Esophagus (tissue), 2 donors: ENCODE results near the gene CENPM. TPM values are rescaled to one million over a fixed set of nuclear protein-coding genes. Genes with fewer than 3 reads are reported as not detected.
"Not testable (repeated sequence)": the region's sequence is repeated elsewhere in the genome, so short reads cannot be mapped to it uniquely, and the experiment has no call there.

Experiments used
- H3K27ac ChIP-seq, 2 donors: one replicate each; pipeline ENCODE4 v1.5.1; 2013; ENCODE audit warnings: low read depth in 2 of 2, mild to moderate bottlenecking in 2 of 2, inconsistent platforms in 1 of 2, low read length in 1 of 2, moderate library complexity in 1 of 2
- H3K27me3 ChIP-seq, 2 donors: one replicate each; pipeline ENCODE4 v1.6.1; 2013; ENCODE audit warnings: low read length in 2 of 2, control low read depth in 1 of 2, mild to moderate bottlenecking in 1 of 2; ENCODE audit not compliant: insufficient read depth in 2 of 2, control insufficient read depth in 1 of 2
- H3K36me3 ChIP-seq, 2 donors: one replicate each; pipeline ENCODE4 v1.6.1; 2013; ENCODE audit warnings: low read length in 1 of 2; ENCODE audit not compliant: control insufficient read depth in 2 of 2, insufficient read depth in 2 of 2
- H3K4me1 ChIP-seq, 2 donors: one replicate each; pipeline ENCODE4 v1.6.1; 2013; ENCODE audit warnings: low read length in 1 of 2; ENCODE audit not compliant: control insufficient read depth in 2 of 2, insufficient read depth in 2 of 2
- H3K4me3 ChIP-seq, 2 donors: one replicate each; pipeline ENCODE4 v1.5.1; 2013; ENCODE audit warnings: low read length in 2 of 2, mild to moderate bottlenecking in 2 of 2, low read depth in 1 of 2, moderate library complexity in 1 of 2
- H3K9me3 ChIP-seq, 2 donors: one replicate each; pipeline ENCODE4 v1.6.1; 2013; ENCODE audit warnings: mild to moderate bottlenecking in 2 of 2, low read depth in 1 of 2, low read length in 1 of 2, moderate library complexity in 1 of 2; ENCODE audit not compliant: control insufficient read depth in 2 of 2, insufficient read depth in 1 of 2
- WGBS, 2 donors: extraction: QIAGEN DNeasy Blood & Tissue Kit; methylation state at CpG; one replicate each; pipeline ENCODE4 v1.1.7; 2013; 5-methylcytosine and 5-hydroxymethylcytosine counted together
- polyA plus RNA-seq, 2 donors: library from polyadenylated mRNA; stranded (reverse); fragments of 200-250 nt; gene quantifications; one replicate each; pipeline ENCODE4 v1.2.3, GENCODE V29; 2013
- donor health status: healthy with polysubstance abuse.
- donor health status: Bipolar disorder and iron deficiency.

Gene CENPM
- polyA plus RNA-seq, 2 donors, result 16.5 to 18.8 TPM

GRCh38 chr22:41966607-41967240, 19.8 kb upstream of the CENPM start:
- Histone ChIP-seq H3K27me3 (no peaks in the 10 kb centered on the region), H3K27ac (no peak overlapping the region), H3K36me3 (no peaks in the 10 kb centered on the region), H3K9me3 (no peaks in the 10 kb centered on the region), H3K4me3 (no peak overlapping the region), H3K4me1 (no peaks in the 10 kb centered on the region)
- WGBS, 2 donors, result 35 to 42% methylated on average over 8 of the region's 8 CpGs

DNA sequence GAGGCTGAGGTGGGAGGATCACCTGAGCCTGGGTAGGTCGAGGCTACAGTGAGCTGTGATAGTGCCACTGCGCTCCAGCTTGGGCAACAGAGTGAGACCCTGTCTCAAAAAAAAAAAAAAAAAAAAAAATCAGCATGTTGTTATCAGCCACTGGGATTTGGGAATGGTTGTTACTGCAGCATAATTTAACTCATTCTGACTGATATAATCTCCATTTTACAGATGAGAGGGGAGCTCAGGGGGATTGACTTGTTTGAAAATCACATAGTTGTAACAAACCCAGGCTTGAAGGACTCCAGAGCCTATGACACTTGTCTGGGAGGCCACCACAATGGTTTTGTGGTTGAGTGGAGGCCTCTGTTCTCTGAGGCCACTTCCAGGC, 19.3 kb upstream of the CENPM start:
- Histone ChIP-seq H3K27me3 (no peaks in the 10 kb centered on the region), H3K4me3 (no peak overlapping the region), H3K4me1 (no peaks in the 10 kb centered on the region), H3K36me3 (no peaks in the 10 kb centered on the region), H3K9me3 (no peaks in the 10 kb centered on the region), H3K27ac (no peak overlapping the region)
- WGBS, 2 donors, result 97 to 100% methylated on average over 2 of the region's 2 CpGs

DNA sequence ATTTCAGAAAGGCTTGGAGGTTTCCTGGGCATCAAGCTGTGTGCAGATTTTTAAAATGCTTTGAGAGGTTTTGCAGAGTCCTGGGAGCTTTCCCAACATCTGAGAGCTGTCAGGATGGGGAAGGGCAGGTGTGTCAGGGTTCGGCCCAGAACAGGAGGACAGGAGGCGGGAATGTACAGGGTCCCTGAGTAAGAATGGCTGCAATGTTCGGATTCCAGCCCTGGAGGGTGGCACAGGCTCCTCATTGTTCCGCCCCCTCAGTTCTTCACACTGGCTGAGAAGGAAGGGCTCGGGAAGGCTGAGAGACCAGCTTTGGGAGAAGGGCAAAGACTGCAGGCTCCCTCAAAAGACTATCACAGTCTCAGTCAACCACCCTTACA, 17.1 kb upstream of the CENPM start:
- H3K27ac ChIP-seq, result no peak overlapping the region
- 62 to 71% methylated on average over 5 of the region's 5 CpGs for WGBS, 2 donors
- H3K4me1 ChIP-seq, result no peaks in the 10 kb centered on the region
- H3K36me3 ChIP-seq, result no peaks in the 10 kb centered on the region
- H3K9me3 ChIP-seq, result no peaks in the 10 kb centered on the region
- no peak overlapping the region for H3K4me3 ChIP-seq
- H3K27me3 ChIP-seq, result no peaks in the 10 kb centered on the region

DNA sequence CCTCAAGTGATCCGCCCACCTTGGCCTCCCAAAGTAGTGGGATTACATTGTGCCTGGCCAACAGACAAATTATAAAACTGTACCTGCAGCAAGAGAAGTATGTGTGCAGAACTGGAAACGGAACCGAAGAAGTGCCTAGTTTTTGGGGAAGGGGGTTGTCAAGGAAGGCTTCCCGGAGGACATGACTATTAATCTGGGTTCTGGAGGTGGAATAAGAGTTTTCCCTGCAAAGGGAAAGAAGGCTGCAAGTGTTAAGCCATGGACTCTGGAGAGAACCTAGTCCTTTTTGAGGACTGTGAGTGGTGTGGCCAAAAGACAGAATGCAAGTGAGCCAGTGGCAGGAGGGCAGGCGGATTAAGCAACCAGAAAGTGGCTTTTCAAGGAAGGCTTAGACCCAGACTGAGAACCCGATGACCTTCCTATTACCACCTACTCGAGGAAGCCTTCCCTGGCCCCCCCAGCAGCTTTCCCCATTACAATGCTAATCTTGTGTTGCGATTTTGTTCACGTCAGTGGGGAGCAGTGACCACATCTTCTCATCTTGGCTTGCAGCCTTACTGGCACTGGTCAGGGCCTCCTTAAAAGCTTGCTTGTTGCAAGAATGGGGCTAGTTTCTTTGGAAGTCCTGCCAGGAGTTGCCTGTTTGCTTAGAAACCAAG, 16.6 kb upstream of the CENPM start:
- H3K27me3 ChIP-seq, result no peaks in the 10 kb centered on the region
- H3K4me1 ChIP-seq, result no peaks in the 10 kb centered on the region
- no peak overlapping the region for H3K27ac ChIP-seq
- 73% methylated on average over 9 of the region's 9 CpGs for WGBS, 2 donors
- H3K36me3 ChIP-seq, result no peaks in the 10 kb centered on the region
- H3K4me3 ChIP-seq, result no peak overlapping the region
- no peaks in the 10 kb centered on the region for H3K9me3 ChIP-seq

- WGBS, 2 donors, result 49 to 59% methylated on average over 20 to 23 of the region's 23 CpGs
- Histone ChIP-seq H3K27ac (no peak overlapping the region), H3K4me3 (no peak overlapping the region), H3K9me3 (no peaks in the 10 kb centered on the region), H3K27me3 (no peaks in the 10 kb centered on the region), H3K4me1 (peaks cover 0 to 4% of the 10 kb centered on the region in 2 donors), H3K36me3 (no peaks in the 10 kb centered on the region)
These were observed 11.1 kb upstream of the CENPM start for GRCh38 chr22:41957941-41958556.

GRCh38 chr22:41952713-41953112, 5.8 kb upstream of the CENPM start:
- WGBS, 2 donors, result 78 to 79% methylated on average over 2 of the region's 2 CpGs
- no peak overlapping the region for H3K4me3 ChIP-seq
- H3K27me3 ChIP-seq, result no peaks in the 10 kb centered on the region
- peaks cover 0 to 4% of the 10 kb centered on the region in 2 donors for H3K4me1 ChIP-seq
- no peaks in the 10 kb centered on the region for H3K9me3 ChIP-seq
- no peaks in the 10 kb centered on the region for H3K36me3 ChIP-seq
- no peak overlapping the region for H3K27ac ChIP-seq

GRCh38 chr22:41951898-41952474, 5.0 kb upstream of the CENPM start, which contains the start of gene SMIM45:
Gene SMIM45, plus strand, starts transcription at chr22:41952150.
- Histone ChIP-seq H3K9me3 (no peaks in the 10 kb centered on the region), H3K27me3 (no peaks in the 10 kb centered on the region), H3K27ac (no peak within 1 kb of the TSS), H3K4me1 (no peaks in the 10 kb centered on the region), H3K36me3 (no peaks in the 10 kb centered on the region), H3K4me3 (no peak within 1 kb of the TSS)
- 68 to 78% methylated on average over 16 of the region's 16 CpGs for WGBS, 2 donors

- Histone ChIP-seq H3K27ac (no peak overlapping the region), H3K9me3 (no peaks in the 10 kb centered on the region), H3K36me3 (no peaks in the 10 kb centered on the region), H3K4me3 (no peak overlapping the region), H3K27me3 (no peaks in the 10 kb centered on the region), H3K4me1 (peaks cover 0 to 8% of the 10 kb centered on the region in 2 donors)
- 86 to 87% methylated on average over 7 of the region's 7 CpGs for WGBS, 2 donors
These were observed 2.5 kb upstream of the CENPM start for GRCh38 chr22:41949297-41949965.

GRCh38 chr22:41948928-41949296, 2.0 kb upstream of the CENPM start:
- H3K27ac ChIP-seq, H3K4me3 ChIP-seq, H3K4me1 ChIP-seq, H3K9me3 ChIP-seq, H3K36me3 ChIP-seq, H3K27me3 ChIP-seq: not testable (repeated sequence)
- 84 to 85% methylated on average over 8 of the region's 8 CpGs for WGBS, 2 donors
